8988T (cell line): ENCODE data around the gene SYCP2.
"Not testable (repeated sequence)": the region's sequence is repeated elsewhere in the genome, so short reads cannot be mapped to it uniquely, and the experiment has no call there.

ENCODE experiments used
- DNase-seq: peaks from one replicate; pipeline ENCODE4 v3.0.0; 2011

The SYCP2 gene

GRCh38 chr20:59891581-59891980 is 41.9 kb downstream of the SYCP2 start:
- DNase-seq: no peak

GRCh38 chr20:59890035-59890434 is 43.4 kb downstream of the SYCP2 start:
- DNase-seq: not testable (repeated sequence)

DNA sequence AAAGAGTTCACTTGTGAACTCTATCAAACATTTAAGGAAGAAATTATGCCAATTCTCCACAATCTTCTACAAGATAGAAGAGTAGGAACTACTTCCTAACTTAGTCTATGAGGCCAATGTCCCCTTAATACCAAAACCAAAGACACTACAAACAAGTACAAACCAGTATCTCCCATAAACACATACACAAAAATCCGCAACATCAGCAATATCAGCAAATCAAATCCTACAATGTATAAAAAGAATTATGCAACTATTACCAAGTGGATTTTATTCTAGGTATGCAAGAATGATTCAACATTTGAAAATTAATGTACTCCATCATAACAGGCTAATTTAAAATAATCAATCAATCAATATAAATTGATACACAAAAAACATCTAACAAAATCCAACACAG is 45.4 kb downstream of the SYCP2 start:
- DNase-seq: no peak

GRCh38 chr20:59884494-59884893 is 48.9 kb downstream of the SYCP2 start:
- no peak for DNase-seq

DNA sequence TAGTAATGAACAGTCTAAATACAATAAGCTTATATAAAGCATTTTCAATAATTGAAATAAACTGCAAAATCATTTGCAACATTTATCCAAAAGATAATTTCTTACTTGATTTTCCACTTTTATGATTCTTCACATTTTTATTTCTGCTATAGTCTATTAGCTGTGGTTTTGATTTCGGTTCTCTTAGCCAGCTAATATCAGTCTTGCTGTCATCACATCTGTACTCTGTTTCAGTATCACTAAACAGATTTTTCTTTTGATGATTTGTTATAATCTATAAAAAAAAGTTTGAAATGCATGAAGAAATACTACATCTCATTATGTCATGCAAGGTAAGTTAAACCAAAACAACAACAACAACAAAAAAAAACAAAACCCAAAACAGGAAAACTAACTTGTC is 53.2 kb downstream of the SYCP2 start:
- DNase-seq: no peak

GRCh38 chr20:59873409-59873808 is 60.0 kb downstream of the SYCP2 start:
- no peak for DNase-seq

GRCh38 chr20:59871096-59871495 is 62.3 kb downstream of the SYCP2 start:
- DNase-seq: no peak

GRCh38 chr20:59866338-59866737 is 67.1 kb downstream of the SYCP2 start:
- no peak for DNase-seq

DNA sequence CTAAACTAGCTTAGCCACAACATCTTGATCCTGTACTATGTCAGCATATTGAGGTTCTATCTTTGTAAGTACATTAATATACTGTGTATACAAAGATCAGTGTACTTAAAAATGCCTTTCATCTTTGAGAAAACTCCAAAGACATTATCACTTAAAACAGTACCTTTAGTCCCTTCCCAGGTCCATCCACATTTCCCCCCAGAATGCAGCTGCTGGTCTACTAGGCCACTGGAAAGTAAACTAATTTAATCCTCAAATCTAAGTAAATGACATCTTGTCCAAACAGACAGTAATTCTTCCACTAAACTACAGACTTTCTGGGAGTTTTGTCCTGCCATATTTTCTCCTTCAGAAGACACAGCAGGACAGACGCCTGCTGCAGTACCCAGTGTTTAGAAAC is 68.7 kb downstream of the SYCP2 start:
- no peak for DNase-seq

DNA sequence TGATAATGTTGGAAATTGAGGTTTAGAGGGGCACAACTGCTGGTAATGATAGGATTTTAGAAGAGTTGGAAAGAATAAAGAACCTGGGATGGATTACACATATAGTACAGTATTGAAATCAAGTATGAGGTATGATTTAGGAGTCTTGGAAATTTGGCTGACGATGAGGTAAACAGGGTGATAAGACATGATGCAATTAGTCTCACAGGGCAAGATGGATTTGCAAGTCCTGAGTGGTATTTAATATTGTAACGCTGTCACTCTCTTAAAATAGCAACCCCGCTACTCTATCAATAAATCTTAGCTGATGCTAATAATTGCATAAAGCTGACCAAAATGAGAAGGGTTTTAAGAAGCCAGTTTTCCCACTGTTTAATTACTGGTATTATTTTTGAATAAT is 70.4 kb downstream of the SYCP2 start:
- no peak for DNase-seq

- DNase-seq: no peak
Observed at GRCh38 chr20:59861401-59861800, 72.0 kb downstream of the SYCP2 start.

DNA sequence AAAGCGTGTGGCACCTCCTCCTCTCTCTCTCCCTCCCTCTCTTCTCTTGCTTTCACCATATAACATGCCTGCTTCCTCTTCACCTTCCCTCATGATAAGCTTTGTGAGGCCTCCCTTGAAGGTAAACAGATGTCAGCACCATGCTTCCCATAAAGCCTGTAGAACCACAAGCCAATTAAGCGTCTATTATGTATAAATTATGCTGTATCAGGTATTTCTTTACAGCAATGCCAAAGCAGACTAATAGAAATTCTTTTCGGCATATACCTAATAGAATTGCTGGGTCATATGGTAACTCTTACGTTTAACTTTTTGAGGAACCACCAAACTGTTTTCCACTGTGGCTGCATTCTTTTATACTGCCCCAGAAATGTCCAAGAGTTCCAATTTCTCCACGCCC is 75.0 kb downstream of the SYCP2 start:
- DNase-seq: no peak

- no peak for DNase-seq
Observed at GRCh38 chr20:59857966-59858365, 75.5 kb downstream of the SYCP2 start.

- DNase-seq: not testable (repeated sequence)
Observed at GRCh38 chr20:59856941-59857340, 76.5 kb downstream of the SYCP2 start.

- DNase-seq: not testable (repeated sequence)
Observed at GRCh38 chr20:59856526-59856925, 76.9 kb downstream of the SYCP2 start.

- DNase-seq: no peak
Observed at GRCh38 chr20:59850018-59850641, 83.3 kb downstream of the SYCP2 start.

- no peak for DNase-seq
Observed at GRCh38 chr20:59848182-59848581, 85.3 kb downstream of the SYCP2 start.

DNA sequence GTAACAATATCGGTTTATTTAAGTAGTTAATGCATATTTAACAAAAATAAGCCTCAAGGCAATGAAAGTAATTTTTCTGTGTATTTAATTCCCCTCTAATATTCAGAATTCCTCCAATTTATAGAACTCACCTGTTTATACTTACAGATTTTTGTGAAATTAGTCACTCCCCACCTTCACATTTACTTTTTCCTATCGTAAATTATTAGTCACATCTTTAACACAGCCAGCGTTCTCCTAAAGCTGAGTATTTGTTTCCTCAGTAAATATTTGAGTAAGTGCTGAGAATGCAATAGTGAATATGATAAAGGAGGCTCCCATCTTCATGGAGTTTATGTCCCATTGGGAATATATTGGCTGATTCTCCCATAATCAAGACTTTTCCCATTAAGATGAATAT is 88.0 kb downstream of the SYCP2 start:
- DNase-seq: no peak

- DNase-seq: no peak
Observed at GRCh38 chr20:59839400-59839799, 94.0 kb downstream of the SYCP2 start.

GRCh38 chr20:59837623-59838394 is 95.6 kb downstream of the SYCP2 start:
- no peak for DNase-seq

DNA sequence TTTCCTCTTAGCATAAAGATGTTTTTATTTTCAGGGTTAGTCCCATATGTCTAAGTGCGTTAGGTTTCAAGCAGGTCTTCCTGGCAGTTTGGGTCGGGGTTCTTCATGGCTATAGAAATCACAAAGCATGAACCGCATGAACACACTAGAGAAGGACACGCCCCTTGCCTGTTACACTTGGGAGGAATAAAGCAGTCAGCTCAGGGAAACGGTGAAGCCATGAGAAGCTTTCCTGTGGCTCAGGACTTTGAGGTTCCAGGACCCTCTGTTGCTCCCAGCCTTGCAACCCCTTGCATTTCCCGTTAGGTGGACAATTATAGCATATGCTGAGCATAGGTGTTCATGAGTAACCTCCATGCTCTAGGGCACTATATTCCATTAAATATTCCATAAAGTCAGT is 96.7 kb downstream of the SYCP2 start:
- no peak for DNase-seq

GRCh38 chr20:59835448-59836395 is 97.7 kb downstream of the SYCP2 start:
- DNase-seq: no peak

- DNase-seq: no peak
Observed at GRCh38 chr20:59835057-59835447, 98.4 kb downstream of the SYCP2 start.
